ENCODE measurements around the gene FAM3D. TPM values are rescaled to one million over a fixed set of nuclear protein-coding genes. Genes with fewer than 3 reads are reported as not detected.

The FAM3D gene
- total and polyA plus RNA-seq, 10 of the 15 experiments (the other 5 are each of a cell fraction or from before 2014, with no cell fraction given): 0.04 to 0.07 TPM; not detected in 8

DNA sequence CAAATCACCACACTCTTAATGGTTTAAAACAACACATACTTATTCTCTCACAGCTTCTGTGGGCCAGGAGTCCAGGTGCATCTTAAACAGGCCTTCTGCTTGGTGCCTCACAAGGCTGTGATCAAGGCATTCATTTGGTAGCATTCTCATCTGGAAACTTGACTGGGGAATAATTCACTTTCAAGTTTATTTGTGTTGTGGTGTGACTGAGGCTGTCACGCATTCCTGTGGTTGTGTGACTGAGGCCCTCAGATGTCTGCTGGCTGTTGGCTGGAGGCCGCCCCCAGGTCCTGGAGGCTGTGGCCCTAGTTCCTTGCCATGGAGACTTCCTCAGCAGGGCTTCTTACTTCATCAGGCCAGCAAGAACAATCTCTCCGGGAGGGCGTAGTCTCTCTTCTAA lies 16.9 kb upstream of the FAM3D start (continued):
- no peak for TF ChIP-seq REST (IDR thresholded peaks at IDR 0.05; ENCODE audit: low read depth, low read length)
- TF ChIP-seq POLR2AphosphoS2 (IDR thresholded peaks at IDR 0.05; ENCODE audit: low read depth, low read length): no peak
- no peak for TF ChIP-seq KAT2A (conservative IDR thresholded peaks at IDR 0.05; ENCODE audit: control insufficient read depth, low read depth, low read length)
- no peak for TF ChIP-seq ASH2L (IDR thresholded peaks at IDR 0.05; ENCODE audit: borderline replicate concordance, low read depth)
- no peak for TF ChIP-seq SP1 (IDR thresholded peaks at IDR 0.05; ENCODE audit: low read depth, low read length)
- no peak for TF ChIP-seq PKNOX1 (IDR thresholded peaks at IDR 0.05)
- TF ChIP-seq, protein P1, sequence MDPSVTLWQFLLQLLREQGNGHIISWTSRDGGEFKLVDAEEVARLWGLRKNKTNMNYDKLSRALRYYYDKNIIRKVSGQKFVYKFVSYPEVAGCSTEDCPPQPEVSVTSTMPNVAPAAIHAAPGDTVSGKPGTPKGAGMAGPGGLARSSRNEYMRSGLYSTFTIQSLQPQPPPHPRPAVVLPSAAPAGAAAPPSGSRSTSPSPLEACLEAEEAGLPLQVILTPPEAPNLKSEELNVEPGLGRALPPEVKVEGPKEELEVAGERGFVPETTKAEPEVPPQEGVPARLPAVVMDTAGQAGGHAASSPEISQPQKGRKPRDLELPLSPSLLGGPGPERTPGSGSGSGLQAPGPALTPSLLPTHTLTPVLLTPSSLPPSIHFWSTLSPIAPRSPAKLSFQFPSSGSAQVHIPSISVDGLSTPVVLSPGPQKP (IDR thresholded peaks at IDR 0.05; ENCODE audit: low read depth, low read length): no peak
- TF ChIP-seq RAD21 (IDR thresholded peaks at IDR 0.05; ENCODE audit: insufficient read depth, low read depth, low read length): no peak
- TF ChIP-seq NBN (IDR thresholded peaks at IDR 0.05): no peak
- TF ChIP-seq NR2F1 (conservative IDR thresholded peaks at IDR 0.05): no peak
- TF ChIP-seq JUNB (IDR thresholded peaks at IDR 0.05): peak; percentile 36; the same call in 1 of the 2 replicates
- TF ChIP-seq SKIL (IDR thresholded peaks at IDR 0.05; ENCODE audit: low read depth, poor library complexity, severe bottlenecking): no peak
- peak; percentile 61; the same call in 1 of the 2 replicates for TF ChIP-seq BCL11A (IDR thresholded peaks at IDR 0.05; ENCODE audit: low read depth, low read length)
- TF ChIP-seq, protein P2, sequence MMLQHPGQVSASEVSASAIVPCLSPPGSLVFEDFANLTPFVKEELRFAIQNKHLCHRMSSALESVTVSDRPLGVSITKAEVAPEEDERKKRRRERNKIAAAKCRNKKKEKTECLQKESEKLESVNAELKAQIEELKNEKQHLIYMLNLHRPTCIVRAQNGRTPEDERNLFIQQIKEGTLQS (IDR thresholded peaks at IDR 0.05; ENCODE audit: borderline replicate concordance, extremely low read depth, low read depth, low read length): no peak
- no peak for TF ChIP-seq CREB1 (IDR thresholded peaks at IDR 0.05; ENCODE audit: low read depth)
- no peak for TF ChIP-seq SREBF2 (IDR thresholded peaks at IDR 0.05; ENCODE audit: low read length)
- TF ChIP-seq CBX3 (IDR thresholded peaks at IDR 0.05; ENCODE audit: borderline replicate concordance, low read depth): no peak
- no peak for TF ChIP-seq NFYB (IDR thresholded peaks at IDR 0.05; ENCODE audit: insufficient read depth, low read depth, low read length)
- no peak for TF ChIP-seq POLR2A (IDR thresholded peaks at IDR 0.05; ENCODE audit: low read depth, low read length)
- TF ChIP-seq, protein P3, sequence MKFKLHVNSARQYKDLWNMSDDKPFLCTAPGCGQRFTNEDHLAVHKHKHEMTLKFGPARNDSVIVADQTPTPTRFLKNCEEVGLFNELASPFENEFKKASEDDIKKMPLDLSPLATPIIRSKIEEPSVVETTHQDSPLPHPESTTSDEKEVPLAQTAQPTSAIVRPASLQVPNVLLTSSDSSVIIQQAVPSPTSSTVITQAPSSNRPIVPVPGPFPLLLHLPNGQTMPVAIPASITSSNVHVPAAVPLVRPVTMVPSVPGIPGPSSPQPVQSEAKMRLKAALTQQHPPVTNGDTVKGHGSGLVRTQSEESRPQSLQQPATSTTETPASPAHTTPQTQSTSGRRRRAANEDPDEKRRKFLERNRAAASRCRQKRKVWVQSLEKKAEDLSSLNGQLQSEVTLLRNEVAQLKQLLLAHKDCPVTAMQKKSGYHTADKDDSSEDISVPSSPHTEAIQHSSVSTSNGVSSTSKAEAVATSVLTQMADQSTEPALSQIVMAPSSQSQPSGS (IDR thresholded peaks at IDR 0.05; ENCODE audit: low read length): peak; percentile 65; the same call in 1 of the 2 replicates
- TF ChIP-seq ZBED1 (IDR thresholded peaks at IDR 0.05; ENCODE audit: borderline replicate concordance): no peak
- no peak for TF ChIP-seq TCF7 (IDR thresholded peaks at IDR 0.05; ENCODE audit: borderline replicate concordance)
- TF ChIP-seq SMAD1 (IDR thresholded peaks at IDR 0.05; ENCODE audit: low read depth, partially characterized antibody): no peak
